GM12878 (cell line): ENCODE data around the gene DTX4. TPM values are rescaled to one million over a fixed set of nuclear protein-coding genes. Genes with fewer than 3 reads are reported as not detected.

Experiments used
- ATAC-seq: fragments of 200-7000 bp; cut with Tn5 transposase; 3 replicates; pipeline ENCODE4 v1.9.1; 2020; ENCODE audit warnings: mild to moderate bottlenecking, moderate library complexity
- BruUV-seq: library from RNA; stranded (reverse); fragments of 400-500 nt; replicated peaks from 2 replicates; lab custom pipeline; 2021; lab: Mats Ljungman, UMichigan
- CTCF ChIA-PET: fragments of 300-600 bp; sonication (Branson Sonifier 250); formaldehyde crosslinking; extraction: SDS; loops from one replicate; lab custom pipeline; 2021; ENCODE audit warnings: inconsistent platforms; lab: Yijun Ruan, JAX
- POLR2A ChIA-PET: fragments of 350-600 bp; formaldehyde crosslinking; extraction: SDS; loops from one replicate; lab custom pipeline; 2021; ENCODE audit warnings: inconsistent platforms; lab: Charles Lee
- RAD21 ChIA-PET: fragments of 300-600 bp; sonication (Branson Sonifier 250); formaldehyde crosslinking; loops from one replicate; lab custom pipeline; 2023; ENCODE audit warnings: antibody characterized with exemption; ENCODE audit not compliant: unreplicated experiment; lab: Charles Lee
- SMC1A ChIA-PET: fragments of 300-600 bp; sonication (Branson Sonifier 250); formaldehyde crosslinking; loops from one replicate; lab custom pipeline; 2023; ENCODE audit not compliant: unreplicated experiment, uncharacterized antibody; lab: Charles Lee
- DNase-seq: peaks from one replicate; pipeline ENCODE4 v3.0.0-alpha.2; 2011; ENCODE audit warnings: low read depth, low spot score
- FAIRE-seq: peaks from 3 replicates; lab custom pipeline; 2011; peaks lifted over from hg19 to GRCh38; lab: Jason Lieb, UNC
- H2AFZ ChIP-seq: 2 replicates; pipeline ENCODE4 v1.6.0; 2011; ENCODE audit warnings: low read depth, low read length, control low read depth; ENCODE audit not compliant: control insufficient read depth
- H3K27ac ChIP-seq: 2 replicates; pipeline ENCODE4 v1.5.1; 2011; ENCODE audit warnings: control low read depth; ENCODE audit not compliant: control insufficient read depth, insufficient read depth
- H3K27me3 ChIP-seq, 2 experiments: replicated peaks in 1 of 2; 2 replicates each; pipeline versions ENCODE4 v1.6.0 to v1.6.1; 2011; ENCODE audit warnings: low read length in 1 of 2; ENCODE audit not compliant: control insufficient read depth in 2 of 2, insufficient read depth in 2 of 2
- H3K36me3 ChIP-seq, 2 experiments: 2 replicates each; pipeline ENCODE4 v1.5.1; 2011; ENCODE audit warnings: low read length in 1 of 2; ENCODE audit not compliant: control insufficient read depth in 2 of 2, insufficient read depth in 2 of 2
- H3K4me1 ChIP-seq: 2 replicates; pipeline ENCODE4 v1.6.1; 2011; ENCODE audit warnings: mild to moderate bottlenecking, low read length, moderate library complexity, mixed read lengths; ENCODE audit not compliant: control insufficient read depth, insufficient read depth
- H3K4me2 ChIP-seq: 2 replicates; pipeline ENCODE4 v1.6.0; 2011; ENCODE audit warnings: control low read depth; ENCODE audit not compliant: control insufficient read depth, insufficient read depth
- H3K4me3 ChIP-seq: fragments of 200-600 bp; sonication (generic); 2 replicates; pipeline ENCODE4 v1.5.1; 2016
- H3K79me2 ChIP-seq: 2 replicates; pipeline ENCODE4 v1.6.0; 2011; ENCODE audit warnings: low read length; ENCODE audit not compliant: control insufficient read depth, insufficient read depth
- H3K9ac ChIP-seq: 2 replicates; pipeline ENCODE4 v1.8.0; 2011; ENCODE audit warnings: low read length, control low read depth, mixed read lengths; ENCODE audit not compliant: control insufficient read depth, insufficient read depth
- H3K9me3 ChIP-seq: replicated peaks from 3 replicates; pipeline ENCODE4 v1.5.1; 2011; ENCODE audit warnings: mild to moderate bottlenecking, low read length; ENCODE audit not compliant: control insufficient read depth, insufficient read depth
- H4K20me1 ChIP-seq: 2 replicates; pipeline ENCODE4 v1.6.0; 2011; ENCODE audit not compliant: control insufficient read depth, insufficient read depth
- POLR2AphosphoS5 ChIP-seq: IDR thresholded peaks from 2 replicates; pipeline ENCODE4 v1.6.1; 2011; ENCODE audit warnings: mild to moderate bottlenecking, low read length, inconsistent platforms
- RUNX3 ChIP-seq: IDR thresholded peaks from 2 replicates; pipeline ENCODE4 v1.6.1; 2012; ENCODE audit warnings: low read length, inconsistent platforms
- USF1 ChIP-seq: IDR thresholded peaks from 2 replicates; pipeline ENCODE4 v1.6.1; 2011; ENCODE audit warnings: borderline replicate concordance, low read depth, mild to moderate bottlenecking, moderate library complexity, mixed read lengths, low read length; ENCODE audit not compliant: insufficient read depth; ENCODE audit errors: extremely low read length
- ZNF687 ChIP-seq: fragments of 450-650 bp; IDR thresholded peaks from 2 replicates; pipeline ENCODE4 v1.6.1; 2017; ENCODE audit warnings: mild to moderate bottlenecking, moderate library complexity
- WGBS: methylation state at CpG from one replicate; pipeline ENCODE4 v1.1.6; 2016; ENCODE audit warnings: low lambda C conversion rate; ENCODE audit not compliant: insufficient replicate concordance, insufficient coverage; ENCODE audit errors: missing lambda C conversion rate; 5-methylcytosine and 5-hydroxymethylcytosine counted together
- in situ Hi-C: fragments of 300-500 bp; cut with MboI; formaldehyde crosslinking; loops from 9 replicates; pipeline ENCODE4 v1.14.3; 2018; ENCODE audit warnings: mixed read lengths
- intact Hi-C: fragments of 100-400 bp; cut with micrococcal nuclease; formaldehyde crosslinking; loops from one replicate; pipeline ENCODE4 v1.14.2; 2022; ENCODE audit not compliant: unreplicated experiment
- polyA plus RNA-seq, 11 experiments: library from polyadenylated mRNA; depleted of rRNA in 4 of 11; unstranded in 6 of 11; stranded (reverse) in 5 of 11; fragments of >200 nt; fragmentation: Nextera tagmentation in 4 of 11; fragmentation: Illumina TruSeq in 1 of 11; extraction: Ambion mirVana in 4 of 11; extraction: Trizol in 1 of 11; gene quantifications; 1 replicate in 1 of 11; 2 replicates in 10 of 11; pipeline versions ENCODE4 v1.2.1 to v1.2.3, GENCODE V29; 2011 to 2016; ENCODE audit warnings: inconsistent platforms in 2 of 11, missing spikeins in 2 of 11, low read depth in 1 of 11
- total RNA-seq, 4 experiments: library from RNA; depleted of rRNA in 3 of 4; stranded (reverse); fragments of >200 nt in 3 of 4; fragmentation: Illumina TruSeq in 1 of 4; extraction: Trizol in 1 of 4; gene quantifications; 2 replicates each; pipeline versions ENCODE4 v1.2.1 to v1.2.3, GENCODE V29; 2013 to 2021

The DTX4 gene
- total and polyA plus RNA-seq, 10 of the 15 experiments (the other 5 are each of a cell fraction or from before 2014, with no cell fraction given) = 3.8 to 25.8 (median 10.5) TPM

- Histone ChIP-seq H3K36me3 (peaks cover 13 to 24% of the 10 kb centered on the region in 2 experiments; a peak in 3 of 4 replicates), H3K79me2 (no peaks in the 10 kb centered on the region; the same call in 1 of the 2 replicates), H3K27ac (peak overlapping the region; percentile 94), H3K9ac (no peak overlapping the region), H3K27me3 (no peaks in the 10 kb centered on the region), H3K4me3 (no peak overlapping the region), H3K4me1 (peaks cover 35% of the 10 kb centered on the region), H2AFZ (no peak overlapping the region; the same call in 1 of the 2 replicates), H3K4me2 (peak overlapping the region; percentile 8; the same call in 1 of the 2 replicates), H4K20me1 (no peaks in the 10 kb centered on the region), H3K9me3 (no peaks in the 10 kb centered on the region; the same call in 2 of the 3 replicates)
- TF ChIP-seq ZNF687 (peak; percentile 73), RUNX3 (peak; percentile 17; the same call in 1 of the 2 replicates), POLR2AphosphoS5 (peak; percentile 48; the same call in 1 of the 2 replicates), USF1 (no peak)
- ATAC-seq = no peak
- ChIA-PET SMC1A (interaction anchor here (0.6 to 8.5 kb wide), 6 partner anchors 8 to 31 kb away, joined by 3 to 155 read pairs (median 18); partner anchors contain the start of genes DTX4 and MPEG1), POLR2A (interaction anchor here (0.7 to 2.7 kb wide), 9 partner anchors 8 to 74 kb away, joined by 3 to 19 read pairs (median 6); no protein-coding TSS in a partner anchor), CTCF (interaction anchor here (1.8 to 33.5 kb wide), 4 partner anchors 9 to 40 kb away, joined by 8 to 1180 read pairs (median 31); partner anchors contain the start of genes DTX4 and MPEG1), RAD21 (interaction anchor here (1.3 to 10.8 kb wide), 4 partner anchors 8 to 24 kb away, joined by 3 to 183 read pairs (median 19); partner anchors contain the start of genes DTX4 and MPEG1)
- intact Hi-C loops (no loop called here), in situ Hi-C loops (loop anchor here (25.0 kb wide), 1 partner anchor 1564 kb away; the partner anchor contains the start of gene MS4A15)
- BruUV-seq = no TSS peak
- FAIRE-seq = no peak
- DNase-seq = no peak
- WGBS = 77% methylated on average over 9 of the region's 9 CpGs
Observed at GRCh38 chr11:59197991-59198390, 26.1 kb downstream of the DTX4 start.
